ENCODE results near the gene CCDC80. TPM values are rescaled to one million over a fixed set of nuclear protein-coding genes. Genes with fewer than 3 reads are reported as not detected.

CCDC80 gene
- total and polyA plus RNA-seq, 9 of the 15 experiments (the other 6 are each of a cell fraction or from before 2014, with no cell fraction given), result 0.17 to 2.0 (median 1.1) TPM

DNA sequence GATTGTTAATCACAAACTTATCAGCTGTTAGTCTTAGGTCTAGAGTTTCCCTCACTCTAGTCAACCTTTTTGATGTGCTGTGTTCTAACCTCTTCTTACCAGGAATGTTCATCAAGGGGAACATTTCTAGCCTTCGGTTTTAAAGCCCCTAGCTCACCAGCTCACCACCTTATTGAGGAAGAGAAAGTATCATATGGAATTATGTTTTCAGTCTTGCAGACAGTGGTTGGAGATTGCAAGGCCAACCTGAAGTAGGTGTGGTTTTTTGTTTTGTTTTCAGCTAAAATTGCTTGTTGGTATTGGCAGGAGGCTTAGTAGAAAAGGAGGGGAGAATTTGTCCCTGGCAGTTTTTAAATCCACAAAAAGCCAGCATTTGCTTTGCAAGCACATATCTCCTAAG, 48.4 kb upstream of the CCDC80 start:
- POLR2A ChIA-PET, result interaction anchor here (0.6 kb wide), 1 partner anchor 444 kb away, joined by 3 read pairs; no protein-coding TSS in a partner anchor
- H3K4me3 ChIP-seq, result no peak overlapping the region
- H3K27me3 ChIP-seq (ENCODE audit: control insufficient read depth in 2 of 2, insufficient read depth in 2 of 2, low read length in 2 of 2), result no peaks in the 10 kb centered on the region
- H4K20me1 ChIP-seq (replicated peaks; ENCODE audit: control insufficient read depth, insufficient read depth, low read length), result no peaks in the 10 kb centered on the region
- intact Hi-C loops (cut with micrococcal nuclease) (no loop called here), in situ Hi-C loops (cut with MboI) (no loop called here)
- no peaks in the 10 kb centered on the region for H3K36me3 ChIP-seq (ENCODE audit: control insufficient read depth, insufficient read depth, low read length)
- H3K9me1 ChIP-seq (ENCODE audit: control insufficient read depth, insufficient read depth, low read length), result no peaks in the 10 kb centered on the region
- no peaks in the 10 kb centered on the region for H3K9me3 ChIP-seq (replicated peaks; ENCODE audit: control insufficient read depth, insufficient read depth, low read depth, low read length)
- ATAC-seq, result no peak
- H3K9ac ChIP-seq (ENCODE audit: insufficient read depth in 1 of 2, low read depth in 2 of 2, low read length in 2 of 2), result no peak overlapping the region
- TF ChIP-seq FOXK2 (conservative IDR thresholded peaks at IDR 0.05 in 1 of 2, IDR thresholded peaks at IDR 0.05 in 1 of 2; ENCODE audit: low read depth in 2 of 2), result no peak
- TF ChIP-seq CHD2 (IDR thresholded peaks at IDR 0.05; ENCODE audit: low read depth, low read length), result no peak
- TF ChIP-seq ZC3H4 (CRISPR knock-in tag; IDR thresholded peaks at IDR 0.05; ENCODE audit: borderline replicate concordance), result no peak
- no peak for TF ChIP-seq ZBTB5 (IDR thresholded peaks at IDR 0.05)
- no peak for TF ChIP-seq ZNF217 (CRISPR knock-in tag; IDR thresholded peaks at IDR 0.05)
- no peak overlapping the region for H2AFZ ChIP-seq (ENCODE audit: low read depth, low read length)
- H3K79me2 ChIP-seq (ENCODE audit: control insufficient read depth, insufficient read depth, low read length), result no peaks in the 10 kb centered on the region
- no peak for FAIRE-seq
- no TSS peak for BruUV-seq (replicated peaks)
- no peak for DNase-seq (ENCODE audit: extremely low read depth in 1 of 4, low spot score in 3 of 4)
- H3K4me1 ChIP-seq (replicated peaks in 1 of 2; ENCODE audit: control insufficient read depth in 2 of 2, insufficient read depth in 2 of 2, low read length in 2 of 2), result peaks cover 3 to 5% of the 10 kb centered on the region in 2 experiments; a peak in 3 of 5 replicates
- no peak overlapping the region for H3K4me2 ChIP-seq (ENCODE audit: insufficient read depth, low read length)
- no peak overlapping the region for H3K27ac ChIP-seq (ENCODE audit: extremely low read depth, low read depth, low read length)
- CTCF ChIA-PET (ENCODE audit: low intra/inter-chr PET ratio), result no interaction called here
- 11% methylated on average over 1 of the region's 1 CpG for WGBS (ENCODE audit: insufficient coverage, low coverage, missing lambda C conversion rate)

Measured in K562 (cell line).